Measurements from ENCODE around the gene CBY2. TPM values are rescaled to one million over a fixed set of nuclear protein-coding genes. Genes with fewer than 3 reads are reported as not detected.
"Not testable (repeated sequence)": the region's sequence is repeated elsewhere in the genome, so short reads cannot be mapped to it uniquely, and the experiment has no call there.

CBY2 gene
- total RNA-seq, 1 donor = 0.21 TPM

GRCh38 chr13:45750566-45750965, 48.4 kb downstream of the CBY2 start:
- H3K4me1 ChIP-seq (ENCODE audit: insufficient read depth, low read length) = no peaks in the 10 kb centered on the region
- no peaks in the 10 kb centered on the region for H3K9me3 ChIP-seq (ENCODE audit: low read depth, low read length)
- H3K27me3 ChIP-seq (ENCODE audit: insufficient read depth, low read length) = no peaks in the 10 kb centered on the region
- no peak overlapping the region for H3K4me3 ChIP-seq (ENCODE audit: low read length)

- Histone ChIP-seq H3K27me3 (ENCODE audit: insufficient read depth, low read length) (no peaks in the 10 kb centered on the region), H3K4me3 (ENCODE audit: low read length) (no peak overlapping the region), H3K4me1 (ENCODE audit: insufficient read depth, low read length) (no peaks in the 10 kb centered on the region), H3K9me3 (ENCODE audit: low read depth, low read length) (no peaks in the 10 kb centered on the region)
These were observed 49.8 kb downstream of the CBY2 start for GRCh38 chr13:45751885-45752284.

GRCh38 chr13:45752510-45752909, 50.4 kb downstream of the CBY2 start:
- Histone ChIP-seq H3K4me3 (ENCODE audit: low read length) (no peak overlapping the region), H3K4me1 (ENCODE audit: insufficient read depth, low read length) (no peaks in the 10 kb centered on the region), H3K9me3 (ENCODE audit: low read depth, low read length) (no peaks in the 10 kb centered on the region), H3K27me3 (ENCODE audit: insufficient read depth, low read length) (no peaks in the 10 kb centered on the region)

- not testable (repeated sequence) for H3K4me3 ChIP-seq (ENCODE audit: low read length)
These were observed 54.4 kb downstream of the CBY2 start for GRCh38 chr13:45756498-45756897.

GRCh38 chr13:45757589-45757988, 55.5 kb downstream of the CBY2 start:
- H3K9me3 ChIP-seq (ENCODE audit: low read depth, low read length) = not testable (repeated sequence)

More at GRCh38 chr13:45756498-45756897, 54.4 kb downstream of the CBY2 start:
- not testable (repeated sequence) for H3K27me3 ChIP-seq (ENCODE audit: insufficient read depth, low read length); H3K9me3 ChIP-seq (ENCODE audit: low read depth, low read length); H3K4me1 ChIP-seq (ENCODE audit: insufficient read depth, low read length)

GRCh38 chr13:45763419-45763818, 61.3 kb downstream of the CBY2 start:
- Histone ChIP-seq H3K4me3 (ENCODE audit: low read length) (no peak overlapping the region), H3K4me1 (ENCODE audit: insufficient read depth, low read length) (peaks cover under 1% of the 10 kb centered on the region), H3K27me3 (ENCODE audit: insufficient read depth, low read length) (no peaks in the 10 kb centered on the region), H3K9me3 (ENCODE audit: low read depth, low read length) (no peaks in the 10 kb centered on the region)

More at GRCh38 chr13:45757589-45757988, 55.5 kb downstream of the CBY2 start:
- H3K4me3 ChIP-seq (ENCODE audit: low read length); H3K4me1 ChIP-seq (ENCODE audit: insufficient read depth, low read length); H3K27me3 ChIP-seq (ENCODE audit: insufficient read depth, low read length): not testable (repeated sequence)

Other genes with a start within 250 kb of the CBY2 start
- 40.8 TPM for gene COG3, start 237.4 kb upstream of the CBY2 start, total RNA-seq
- gene ERICH6B, start 86.6 kb upstream of the CBY2 start, total RNA-seq = not detected
- 0.31 TPM for gene SIAH3, start 149.4 kb downstream of the CBY2 start, total RNA-seq